Measurements from ENCODE around the gene PSMB7.
"Not testable (repeated sequence)": the region's sequence is repeated elsewhere in the genome, so short reads cannot be mapped to it uniquely, and the experiment has no call there.

DNA sequence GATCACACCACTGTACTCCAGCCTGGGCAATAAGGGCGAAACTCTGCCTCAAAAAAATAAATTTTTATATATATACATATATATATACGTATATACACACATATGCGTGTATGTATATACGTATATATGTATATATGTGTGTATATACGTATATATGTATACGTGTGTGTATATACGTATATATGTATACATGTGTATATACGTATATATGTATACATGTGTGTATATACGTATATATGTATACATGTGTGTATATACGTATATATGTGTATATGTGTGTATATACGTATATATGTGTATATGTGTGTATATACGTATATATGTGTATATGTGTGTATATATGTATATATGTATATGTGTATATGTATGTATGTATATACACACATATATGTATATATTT is 10.5 kb upstream of the PSMB7 start:
- not testable (repeated sequence) for TF ChIP-seq CTCF (IDR thresholded peaks at IDR 0.05; ENCODE audit: low read length); EZH2 (optimal IDR thresholded peaks at IDR 0.05; ENCODE audit: low read depth, low read length)

Measured in MM.1S (cell line).